ENCODE data around the gene CACNA2D2.

The CACNA2D2 gene

DNA sequence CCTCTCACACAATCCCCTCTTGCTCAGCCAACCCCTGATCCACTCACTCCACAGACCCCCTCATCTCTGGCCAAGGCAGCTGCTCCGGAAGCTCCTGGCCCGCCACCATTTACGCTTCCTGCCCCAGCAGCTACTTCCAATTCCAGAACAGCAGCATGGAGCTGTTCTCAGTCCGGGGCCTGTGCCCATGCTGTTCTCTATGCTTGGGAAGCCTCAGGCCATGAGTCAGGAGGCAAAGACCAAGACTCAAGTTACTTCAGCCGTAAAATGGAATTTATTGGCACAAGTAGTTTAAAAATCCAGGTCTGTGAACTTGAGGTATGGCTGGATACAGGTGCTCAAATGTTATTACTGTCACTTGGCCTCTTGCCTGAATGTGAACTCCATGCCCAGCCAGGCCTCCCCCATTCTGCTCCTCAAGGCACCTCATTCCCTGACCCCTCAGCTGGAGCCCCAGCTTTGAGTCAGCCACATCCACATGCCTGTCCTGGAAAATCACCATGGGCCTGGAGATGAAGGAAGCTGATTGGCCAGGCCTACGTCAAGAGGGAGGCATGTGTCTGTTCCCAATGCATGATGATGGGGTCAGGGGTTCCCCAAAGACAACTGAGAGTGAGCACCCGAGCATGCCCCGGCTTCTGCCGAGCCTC lies 31.4 kb upstream of the CACNA2D2 start:
- H3K4me1 ChIP-seq (ENCODE audit: insufficient read depth, low read length): peaks cover 42% of the 10 kb centered on the region
- no peaks in the 10 kb centered on the region for H3K9me3 ChIP-seq (ENCODE audit: control insufficient read depth, insufficient read depth, low read length)
- no peaks in the 10 kb centered on the region for H3K36me3 ChIP-seq (ENCODE audit: insufficient read depth, low read length)
- no peak overlapping the region for H3K9ac ChIP-seq (ENCODE audit: low read depth, low read length)

GRCh38 chr3:50533807-50534461 lies 30.5 kb upstream of the CACNA2D2 start:
- H3K9me3 ChIP-seq (ENCODE audit: control insufficient read depth, insufficient read depth, low read length): no peaks in the 10 kb centered on the region
- H3K36me3 ChIP-seq (ENCODE audit: insufficient read depth, low read length): no peaks in the 10 kb centered on the region
- no peak overlapping the region for H3K9ac ChIP-seq (ENCODE audit: low read depth, low read length)
- peaks cover 36% of the 10 kb centered on the region for H3K4me1 ChIP-seq (ENCODE audit: insufficient read depth, low read length)

DNA sequence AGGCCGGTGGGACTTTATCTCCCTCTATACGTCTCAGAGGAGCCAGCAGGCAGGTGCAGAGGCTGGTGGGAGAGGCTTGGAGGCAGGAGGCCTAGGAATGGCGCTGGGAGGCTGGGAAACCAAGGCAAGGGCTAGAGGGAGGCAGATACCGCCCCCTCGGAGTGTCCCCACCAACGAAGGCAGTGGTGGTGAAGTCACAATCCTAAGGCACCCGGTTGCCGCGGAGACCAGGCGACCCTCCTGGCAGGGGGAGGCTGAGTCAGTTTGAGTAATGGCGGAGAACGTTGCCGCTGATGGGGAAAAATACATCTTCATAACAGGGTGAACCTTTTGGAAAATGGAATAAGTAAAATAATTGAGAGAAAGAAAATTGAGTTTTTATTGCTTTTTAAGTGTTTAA lies 29.9 kb upstream of the CACNA2D2 start:
- Histone ChIP-seq H3K9ac (ENCODE audit: low read depth, low read length) (no peak overlapping the region), H3K4me1 (ENCODE audit: insufficient read depth, low read length) (peaks cover 30% of the 10 kb centered on the region; the same call in 1 of the 2 replicates), H3K9me3 (ENCODE audit: control insufficient read depth, insufficient read depth, low read length) (no peaks in the 10 kb centered on the region), H3K36me3 (ENCODE audit: insufficient read depth, low read length) (no peaks in the 10 kb centered on the region)

- no peak overlapping the region for H3K9ac ChIP-seq (ENCODE audit: low read depth, low read length)
These were observed 28.8 kb upstream of the CACNA2D2 start for GRCh38 chr3:50532062-50532705.

GRCh38 chr3:50531201-50531600 lies 27.8 kb upstream of the CACNA2D2 start:
- Histone ChIP-seq H3K9me3 (ENCODE audit: control insufficient read depth, insufficient read depth, low read length) (no peaks in the 10 kb centered on the region), H3K36me3 (ENCODE audit: insufficient read depth, low read length) (no peaks in the 10 kb centered on the region), H3K9ac (ENCODE audit: low read depth, low read length) (no peak overlapping the region), H3K4me1 (ENCODE audit: insufficient read depth, low read length) (peaks cover 30% of the 10 kb centered on the region; the same call in 1 of the 2 replicates)

More at GRCh38 chr3:50532062-50532705, 28.8 kb upstream of the CACNA2D2 start:
- no peaks in the 10 kb centered on the region for H3K9me3 ChIP-seq (ENCODE audit: control insufficient read depth, insufficient read depth, low read length)
- H3K36me3 ChIP-seq (ENCODE audit: insufficient read depth, low read length): no peaks in the 10 kb centered on the region
- H3K4me1 ChIP-seq (ENCODE audit: insufficient read depth, low read length): peaks cover 30% of the 10 kb centered on the region; the same call in 1 of the 2 replicates

GRCh38 chr3:50530001-50530970 lies 26.9 kb upstream of the CACNA2D2 start:
- Histone ChIP-seq H3K9me3 (ENCODE audit: control insufficient read depth, insufficient read depth, low read length) (no peaks in the 10 kb centered on the region), H3K36me3 (ENCODE audit: insufficient read depth, low read length) (no peaks in the 10 kb centered on the region), H3K4me1 (ENCODE audit: insufficient read depth, low read length) (peaks cover 30% of the 10 kb centered on the region; the same call in 1 of the 2 replicates), H3K9ac (ENCODE audit: low read depth, low read length) (peak overlapping the region; percentile 39; the same call in 1 of the 2 replicates)

GRCh38 chr3:50525987-50526386 lies 22.6 kb upstream of the CACNA2D2 start:
- H3K9me3 ChIP-seq (ENCODE audit: control insufficient read depth, insufficient read depth, low read length): no peaks in the 10 kb centered on the region
- no peaks in the 10 kb centered on the region for H3K36me3 ChIP-seq (ENCODE audit: insufficient read depth, low read length)
- no peak overlapping the region for H3K9ac ChIP-seq (ENCODE audit: low read depth, low read length)
- peaks cover 40% of the 10 kb centered on the region for H3K4me1 ChIP-seq (ENCODE audit: insufficient read depth, low read length)

- Histone ChIP-seq H3K9ac (ENCODE audit: low read depth, low read length) (no peak overlapping the region), H3K36me3 (ENCODE audit: insufficient read depth, low read length) (no peaks in the 10 kb centered on the region), H3K4me1 (ENCODE audit: insufficient read depth, low read length) (peaks cover 40% of the 10 kb centered on the region), H3K9me3 (ENCODE audit: control insufficient read depth, insufficient read depth, low read length) (no peaks in the 10 kb centered on the region)
These were observed 21.9 kb upstream of the CACNA2D2 start for GRCh38 chr3:50525191-50525910.

DNA sequence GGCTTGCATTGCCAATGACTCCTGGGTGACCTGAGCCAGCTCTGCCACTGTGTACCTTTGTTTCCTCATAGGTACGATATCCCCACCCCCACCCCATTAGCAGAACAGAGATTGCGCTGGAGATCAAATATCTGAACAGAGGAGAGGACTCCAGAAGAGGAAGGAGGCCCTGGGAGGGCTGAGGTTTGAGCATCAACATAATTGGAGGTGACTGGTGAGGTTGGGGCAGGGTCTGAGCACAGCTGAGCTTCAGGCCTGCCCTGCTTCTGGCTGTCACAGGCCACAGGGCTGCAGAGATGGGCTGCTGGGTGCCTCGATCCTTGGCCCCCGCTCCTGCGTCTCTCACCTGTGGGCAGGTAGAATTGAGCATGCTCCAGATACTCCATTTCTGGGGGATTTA lies 21.3 kb upstream of the CACNA2D2 start:
- H3K9ac ChIP-seq (ENCODE audit: low read depth, low read length): no peak overlapping the region
- no peaks in the 10 kb centered on the region for H3K9me3 ChIP-seq (ENCODE audit: control insufficient read depth, insufficient read depth, low read length)
- H3K36me3 ChIP-seq (ENCODE audit: insufficient read depth, low read length): no peaks in the 10 kb centered on the region
- H3K4me1 ChIP-seq (ENCODE audit: insufficient read depth, low read length): peaks cover 40% of the 10 kb centered on the region

- Histone ChIP-seq H3K9ac (ENCODE audit: low read depth, low read length) (no peak overlapping the region), H3K4me1 (ENCODE audit: insufficient read depth, low read length) (peaks cover 49% of the 10 kb centered on the region), H3K9me3 (ENCODE audit: control insufficient read depth, insufficient read depth, low read length) (no peaks in the 10 kb centered on the region), H3K36me3 (ENCODE audit: insufficient read depth, low read length) (no peaks in the 10 kb centered on the region)
These were observed 19.9 kb upstream of the CACNA2D2 start for GRCh38 chr3:50523279-50523811.

- H3K9ac ChIP-seq (ENCODE audit: low read depth, low read length): no peak overlapping the region
- peaks cover 62% of the 10 kb centered on the region for H3K4me1 ChIP-seq (ENCODE audit: insufficient read depth, low read length)
- H3K36me3 ChIP-seq (ENCODE audit: insufficient read depth, low read length): no peaks in the 10 kb centered on the region
- H3K9me3 ChIP-seq (ENCODE audit: control insufficient read depth, insufficient read depth, low read length): no peaks in the 10 kb centered on the region
These were observed 18.1 kb upstream of the CACNA2D2 start for GRCh38 chr3:50521572-50521971.

- peak overlapping the region; percentile 34; the same call in 1 of the 2 replicates for H3K9ac ChIP-seq (ENCODE audit: low read depth, low read length)
- H3K4me1 ChIP-seq (ENCODE audit: insufficient read depth, low read length): peaks cover 67% of the 10 kb centered on the region
- no peaks in the 10 kb centered on the region for H3K9me3 ChIP-seq (ENCODE audit: control insufficient read depth, insufficient read depth, low read length)
- H3K36me3 ChIP-seq (ENCODE audit: insufficient read depth, low read length): no peaks in the 10 kb centered on the region
These were observed 17.4 kb upstream of the CACNA2D2 start for GRCh38 chr3:50520849-50521248.

- H3K9me3 ChIP-seq (ENCODE audit: control insufficient read depth, insufficient read depth, low read length): no peaks in the 10 kb centered on the region
- H3K9ac ChIP-seq (ENCODE audit: low read depth, low read length): no peak overlapping the region
- H3K4me1 ChIP-seq (ENCODE audit: insufficient read depth, low read length): peaks cover 77% of the 10 kb centered on the region
- H3K36me3 ChIP-seq (ENCODE audit: insufficient read depth, low read length): no peaks in the 10 kb centered on the region
These were observed 16.1 kb upstream of the CACNA2D2 start for GRCh38 chr3:50519471-50520089.

All from ES-I3 (cell line).